Peyer's patch (tissue), 4 donors: ENCODE results near the gene LGI4. TPM values are rescaled to one million over a fixed set of nuclear protein-coding genes. Genes with fewer than 3 reads are reported as not detected.

Experiments
- DNase-seq, 3 donors: peaks; one replicate each; pipeline ENCODE4 v3.0.0-alpha.2; 2017 to 2019
- H3K27ac ChIP-seq, 4 donors: fragments of 200-600 bp; sonication (generic); one replicate each; pipeline ENCODE4 v1.5.1; 2016 to 2019
- H3K27me3 ChIP-seq, 2 donors: fragments of 200-600 bp; sonication (generic); one replicate each; pipeline ENCODE4 v1.5.1; 2019
- H3K36me3 ChIP-seq, 3 donors: fragments of 200-600 bp; sonication (generic); one replicate each; pipeline ENCODE4 v1.5.1; 2016 to 2019
- H3K4me1 ChIP-seq, 4 donors: fragments of 200-600 bp; sonication (generic); one replicate each; pipeline ENCODE4 v1.5.1; 2016 to 2019
- H3K4me3 ChIP-seq, 4 donors: fragments of 200-600 bp; sonication (generic); 1 replicate in 3 of 4; 2 replicates in 1 of 4; pipeline ENCODE4 v1.5.1; 2016 to 2019; ENCODE audit warnings: mild to moderate bottlenecking in 1 of 4
- H3K9me3 ChIP-seq, 4 donors: fragments of 200-600 bp; sonication (generic); one replicate each; pipeline ENCODE4 v1.5.1; 2016 to 2019; ENCODE audit warnings: mild to moderate bottlenecking in 1 of 4
- POLR2A ChIP-seq, 2 donors: fragments of 450-650 bp; IDR thresholded peaks; one replicate each; pipeline ENCODE4 v1.5.1; 2017; ENCODE audit warnings: antibody characterized with exemption in 2 of 2, mild to moderate bottlenecking in 2 of 2, moderate library complexity in 2 of 2
- total RNA-seq, 4 donors: library from RNA; depleted of rRNA; stranded (reverse); fragments of >200 nt; gene quantifications; one replicate each; pipeline ENCODE4 v1.1.0, GENCODE V29; 2016
- TF ChIP-seq, protein P1 (sequence below), 6 experiments: fragments of 450-650 bp in 4 of 6; fragments of 200-600 bp in 2 of 6; sonication (generic) in 1 of 6; IDR thresholded peaks; one replicate each; pipeline ENCODE4 v1.5.1; 2017 to 2019; ENCODE audit warnings: antibody characterized with exemption in 6 of 6, mild to moderate bottlenecking in 3 of 6, moderate library complexity in 1 of 6

LGI4 gene
- total RNA-seq, 4 donors from 2014 or later, result 6.1 to 37.3 (median 14.4) TPM

DNA sequence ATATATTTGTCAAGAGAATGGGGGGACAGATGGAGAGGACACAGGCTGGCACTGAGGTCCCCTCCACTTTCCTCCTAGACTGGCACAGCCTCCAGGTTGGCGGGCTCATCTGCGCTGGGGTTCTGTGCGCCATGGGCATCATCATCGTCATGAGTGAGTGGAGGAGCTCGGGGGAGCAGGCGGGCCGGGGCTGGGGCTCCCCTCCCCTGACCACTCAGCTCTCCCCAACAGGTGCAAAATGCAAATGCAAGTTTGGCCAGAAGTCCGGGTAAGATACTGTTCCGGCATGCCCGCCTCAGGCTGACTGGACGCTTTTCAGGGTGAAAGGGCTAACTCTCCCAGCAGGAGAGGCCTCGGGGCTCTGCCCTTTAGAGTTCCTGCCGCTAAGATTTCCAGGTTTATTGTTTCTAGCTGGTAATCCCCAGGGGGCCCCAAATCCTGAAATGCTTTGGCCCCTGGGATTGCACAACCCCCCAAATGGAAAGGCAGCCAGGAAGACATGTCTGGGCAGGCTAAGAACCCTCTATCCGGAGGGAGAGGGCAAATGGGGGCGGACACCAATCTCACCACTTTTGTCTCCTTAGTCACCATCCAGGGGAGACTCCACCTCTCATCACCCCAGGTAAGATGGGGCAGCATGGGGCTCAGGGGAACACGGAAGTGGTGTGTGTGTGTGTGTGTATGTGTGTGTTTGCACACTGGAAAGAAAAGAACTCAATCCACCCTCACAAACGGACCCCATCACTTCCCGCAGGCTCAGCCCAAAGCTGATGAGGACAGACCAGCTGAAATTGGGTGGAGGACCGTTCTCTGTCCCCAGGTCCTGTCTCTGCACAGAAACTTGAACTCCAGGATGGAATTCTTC is 11.9 kb downstream of the LGI4 start:
- no peaks in the 10 kb centered on the region for H3K27me3 ChIP-seq
- H3K4me1 ChIP-seq, result peaks cover 5 to 66% (median 8%) of the 10 kb centered on the region in 4 donors
- no peaks in the 10 kb centered on the region for H3K9me3 ChIP-seq
- peak overlapping the region in 1 of 4 donors; percentile 50 for H3K4me3 ChIP-seq
- H3K27ac ChIP-seq, result peak overlapping the region in 3 of 4 donors; percentile 61 to 97 (median 79)
- H3K36me3 ChIP-seq, result peaks cover 0 to 18% (median 0%) of the 10 kb centered on the region in 3 donors
- no peak for DNase-seq
- TF ChIP-seq, protein P1, sequence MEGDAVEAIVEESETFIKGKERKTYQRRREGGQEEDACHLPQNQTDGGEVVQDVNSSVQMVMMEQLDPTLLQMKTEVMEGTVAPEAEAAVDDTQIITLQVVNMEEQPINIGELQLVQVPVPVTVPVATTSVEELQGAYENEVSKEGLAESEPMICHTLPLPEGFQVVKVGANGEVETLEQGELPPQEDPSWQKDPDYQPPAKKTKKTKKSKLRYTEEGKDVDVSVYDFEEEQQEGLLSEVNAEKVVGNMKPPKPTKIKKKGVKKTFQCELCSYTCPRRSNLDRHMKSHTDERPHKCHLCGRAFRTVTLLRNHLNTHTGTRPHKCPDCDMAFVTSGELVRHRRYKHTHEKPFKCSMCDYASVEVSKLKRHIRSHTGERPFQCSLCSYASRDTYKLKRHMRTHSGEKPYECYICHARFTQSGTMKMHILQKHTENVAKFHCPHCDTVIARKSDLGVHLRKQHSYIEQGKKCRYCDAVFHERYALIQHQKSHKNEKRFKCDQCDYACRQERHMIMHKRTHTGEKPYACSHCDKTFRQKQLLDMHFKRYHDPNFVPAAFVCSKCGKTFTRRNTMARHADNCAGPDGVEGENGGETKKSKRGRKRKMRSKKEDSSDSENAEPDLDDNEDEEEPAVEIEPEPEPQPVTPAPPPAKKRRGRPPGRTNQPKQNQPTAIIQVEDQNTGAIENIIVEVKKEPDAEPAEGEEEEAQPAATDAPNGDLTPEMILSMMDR (IDR thresholded peaks at IDR 0.05), result no peak
- TF ChIP-seq POLR2A (IDR thresholded peaks at IDR 0.05), result no peak

DNA sequence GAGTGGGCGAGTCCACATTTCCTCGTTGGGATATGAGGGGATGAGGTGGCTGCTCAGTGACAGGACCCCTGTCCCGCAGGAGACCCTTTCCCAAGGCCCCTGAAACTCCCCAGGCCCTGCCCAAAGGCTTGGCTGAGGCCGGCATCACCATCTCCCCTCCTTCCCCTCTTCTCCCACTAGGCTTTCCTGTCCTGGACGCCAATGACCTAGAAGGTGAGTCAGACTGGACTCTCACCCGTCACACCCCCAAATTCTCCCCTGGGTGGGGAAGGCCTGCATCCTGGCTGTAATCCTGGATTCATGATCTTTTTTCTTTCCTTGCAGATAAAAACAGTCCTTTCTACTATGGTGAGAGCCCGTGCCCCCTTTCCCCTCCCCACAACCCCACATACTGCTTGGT is 14.0 kb downstream of the LGI4 start:
- peaks cover 5 to 62% (median 8%) of the 10 kb centered on the region in 4 donors for H3K4me1 ChIP-seq
- no peaks in the 10 kb centered on the region for H3K27me3 ChIP-seq
- DNase-seq, result peak in 1 of 3 donors; percentile 82
- TF ChIP-seq, protein P1 (IDR thresholded peaks at IDR 0.05), result peak in 1 of 6 experiments; percentile 4
- peak; percentile 27 to 66 for TF ChIP-seq POLR2A (IDR thresholded peaks at IDR 0.05)
- no peaks in the 10 kb centered on the region for H3K9me3 ChIP-seq
- H3K4me3 ChIP-seq, result peak overlapping the region in 2 of 4 donors; percentile 43 to 56
- H3K36me3 ChIP-seq, result peaks cover 0 to 22% (median 0%) of the 10 kb centered on the region in 3 donors
- H3K27ac ChIP-seq, result peak overlapping the region; percentile 38 to 97 (median 66)

DNA sequence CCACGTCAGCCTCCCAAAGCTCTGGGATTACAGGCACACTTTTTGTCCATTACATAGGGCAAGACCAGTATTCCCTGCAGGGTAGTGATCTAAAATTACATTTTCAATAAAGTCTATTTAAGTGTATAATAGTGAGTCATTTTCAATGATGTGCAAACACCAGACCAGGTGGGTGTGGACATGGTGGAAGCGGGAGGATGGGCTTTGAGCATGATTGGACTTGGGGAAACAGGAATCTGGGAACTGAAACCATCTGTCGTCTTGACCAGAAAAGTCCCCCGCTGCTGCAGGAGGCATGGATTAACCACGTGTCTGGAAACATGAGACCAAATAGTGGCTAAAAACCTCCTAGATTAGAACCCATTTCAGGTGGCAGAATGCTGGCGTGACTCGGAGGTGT is 14.4 kb downstream of the LGI4 start:
- Histone ChIP-seq H3K9me3 (no peaks in the 10 kb centered on the region), H3K27ac (peak overlapping the region; percentile 38 to 97 (median 66)), H3K4me3 (peak overlapping the region in 2 of 4 donors; percentile 43 to 56), H3K27me3 (no peaks in the 10 kb centered on the region), H3K4me1 (peaks cover 5 to 58% (median 7%) of the 10 kb centered on the region in 4 donors), H3K36me3 (peaks cover 0 to 22% (median 0%) of the 10 kb centered on the region in 3 donors)
- no peak for TF ChIP-seq POLR2A (IDR thresholded peaks at IDR 0.05)
- TF ChIP-seq, protein P1 (IDR thresholded peaks at IDR 0.05), result no peak
- peak in 1 of 3 donors; percentile 70 for DNase-seq

DNA sequence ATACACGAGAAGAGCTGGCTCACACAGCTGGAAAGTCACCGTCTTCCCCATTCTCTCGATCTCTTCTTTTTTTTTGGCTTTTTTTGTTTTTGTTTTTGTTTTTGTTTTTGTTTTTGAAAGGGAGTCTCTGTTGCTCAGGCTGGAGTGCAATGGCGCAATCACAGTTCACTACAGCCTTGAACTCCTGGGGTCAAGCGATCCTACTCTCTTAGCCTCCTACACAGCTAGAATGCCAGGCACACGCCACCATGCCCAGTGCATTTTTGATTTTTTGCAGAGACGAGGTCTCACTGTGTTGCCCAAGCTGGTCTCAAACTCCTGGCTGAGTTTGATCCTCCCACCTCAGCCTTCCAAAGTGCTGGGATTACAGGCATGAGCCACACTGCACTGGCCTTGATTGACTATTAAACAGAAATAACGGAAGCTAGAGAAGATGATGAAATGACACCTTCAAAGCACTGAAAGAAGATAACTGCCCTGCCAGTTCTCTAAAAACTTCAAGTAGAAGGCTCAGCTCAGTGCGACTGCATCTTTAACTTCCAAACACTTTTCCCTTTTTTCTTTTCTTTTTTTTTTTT is 15.2 kb downstream of the LGI4 start:
- H3K27ac ChIP-seq, result peak overlapping the region in 3 of 4 donors; percentile 79 to 97 (median 85)
- no peak for DNase-seq
- H3K27me3 ChIP-seq, result no peaks in the 10 kb centered on the region
- peak overlapping the region in 2 of 4 donors; percentile 56 to 68 for H3K4me3 ChIP-seq
- H3K4me1 ChIP-seq, result peaks cover 2 to 50% (median 4%) of the 10 kb centered on the region in 4 donors
- H3K9me3 ChIP-seq, result no peaks in the 10 kb centered on the region
- H3K36me3 ChIP-seq, result peaks cover 0 to 22% (median 0%) of the 10 kb centered on the region in 3 donors
- TF ChIP-seq, protein P1 (IDR thresholded peaks at IDR 0.05), result no peak
- no peak for TF ChIP-seq POLR2A (IDR thresholded peaks at IDR 0.05)

DNA sequence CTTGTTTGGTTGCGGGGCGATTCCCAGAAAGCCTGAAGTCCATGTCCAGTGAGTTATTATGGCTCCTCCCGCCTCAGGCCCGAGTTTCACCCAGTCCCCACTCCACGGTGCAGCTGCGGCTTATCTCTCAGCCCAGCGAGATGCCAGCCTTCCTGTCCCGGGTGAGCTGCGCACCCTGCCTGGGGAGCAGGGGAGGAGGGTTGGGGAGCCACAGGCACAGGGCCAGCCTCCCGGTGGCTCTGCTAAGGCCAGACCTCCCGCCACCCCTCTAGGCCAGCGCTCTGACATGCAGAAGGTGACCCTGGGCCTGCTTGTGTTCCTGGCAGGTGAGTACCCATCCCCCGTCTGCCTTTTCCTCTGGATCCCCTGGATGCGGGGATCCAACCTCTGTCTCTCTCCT is 15.8 kb downstream of the LGI4 start:
- peak overlapping the region in 3 of 4 donors; percentile 79 to 97 (median 85) for H3K27ac ChIP-seq
- no peaks in the 10 kb centered on the region for H3K27me3 ChIP-seq
- no peaks in the 10 kb centered on the region for H3K9me3 ChIP-seq
- peak overlapping the region in 2 of 4 donors; percentile 56 to 68 for H3K4me3 ChIP-seq
- H3K4me1 ChIP-seq, result peaks cover 3 to 46% (median 4%) of the 10 kb centered on the region in 4 donors
- no peak for DNase-seq
- TF ChIP-seq POLR2A (IDR thresholded peaks at IDR 0.05), result no peak
- TF ChIP-seq, protein P1 (IDR thresholded peaks at IDR 0.05), result no peak
- peaks cover 0 to 22% (median 0%) of the 10 kb centered on the region in 3 donors for H3K36me3 ChIP-seq
